Muscle of leg (tissue), 11 donors: ENCODE data around the gene QTRT2. TPM values are rescaled to one million over a fixed set of nuclear protein-coding genes. Genes with fewer than 3 reads are reported as not detected.

Source experiments
- DNase-seq: peaks from one replicate; pipeline ENCODE4 v3.0.0; 2013
- H3K27ac ChIP-seq: one replicate; pipeline ENCODE4 v1.5.1; 2013; ENCODE audit warnings: mild to moderate bottlenecking, low read length, control low read depth
- H3K27me3 ChIP-seq: one replicate; pipeline ENCODE4 v1.6.1; 2013; ENCODE audit warnings: low read length; ENCODE audit not compliant: control insufficient read depth, insufficient read depth
- H3K36me3 ChIP-seq: one replicate; pipeline ENCODE4 v1.6.1; 2013; ENCODE audit warnings: low read length; ENCODE audit not compliant: control insufficient read depth, insufficient read depth
- H3K4me1 ChIP-seq: one replicate; pipeline ENCODE4 v1.6.1; 2013; ENCODE audit warnings: low read length; ENCODE audit not compliant: control insufficient read depth, insufficient read depth
- H3K4me3 ChIP-seq: one replicate; pipeline ENCODE4 v1.5.1; 2013; ENCODE audit warnings: low read length, control low read depth
- H3K9me3 ChIP-seq: replicated peaks from 2 replicates; pipeline ENCODE4 v1.6.1; 2013; ENCODE audit warnings: low read depth, low read length; ENCODE audit not compliant: control insufficient read depth
- WGBS: methylation state at CpG from one replicate; pipeline ENCODE4 v1.1.5; 2013; ENCODE audit warnings: missing lambda C conversion rate; ENCODE audit not compliant: insufficient coverage; 5-methylcytosine and 5-hydroxymethylcytosine counted together
- polyA plus RNA-seq, 8 donors: library from polyadenylated mRNA; unstranded; fragments of 120-200 nt; gene quantifications; one replicate each; pipeline versions ENCODE4 v1.2.1 to v1.2.3, GENCODE V29; 2013; ENCODE audit warnings: inconsistent platforms in 1 of 8, low replicate concordance in 1 of 8; ENCODE audit not compliant: insufficient read length in 8 of 8, insufficient read depth in 1 of 8
- total RNA-seq: library from RNA; stranded (reverse); fragments of 120-200 nt; gene quantifications from one replicate; pipeline ENCODE4 v1.2.4, GENCODE V29; 2013

QTRT2 gene
- total and polyA plus RNA-seq, 9 donors: 9.3 to 16.6 (median 11.2) TPM

- 78% methylated on average over 1 of the region's 1 CpG for WGBS
- Histone ChIP-seq H3K4me3 (no peak overlapping the region), H3K27me3 (no peaks in the 10 kb centered on the region), H3K27ac (no peak overlapping the region), H3K9me3 (no peaks in the 10 kb centered on the region), H3K4me1 (no peaks in the 10 kb centered on the region), H3K36me3 (peaks cover 45% of the 10 kb centered on the region)
- DNase-seq: no peak
Measured at GRCh38 chr3:114071786-114072185, 15.2 kb downstream of the QTRT2 start.

- Histone ChIP-seq H3K4me3 (no peak overlapping the region), H3K36me3 (peaks cover 54% of the 10 kb centered on the region), H3K27ac (no peak overlapping the region), H3K27me3 (no peaks in the 10 kb centered on the region), H3K4me1 (no peaks in the 10 kb centered on the region), H3K9me3 (no peaks in the 10 kb centered on the region)
- WGBS: 86% methylated on average over 5 of the region's 6 CpGs
- DNase-seq: no peak
Measured at GRCh38 chr3:114076711-114077110, 20.2 kb downstream of the QTRT2 start.

GRCh38 chr3:114078126-114078525, 21.6 kb downstream of the QTRT2 start:
- Histone ChIP-seq H3K9me3 (no peaks in the 10 kb centered on the region), H3K27ac (no peak overlapping the region), H3K36me3 (peaks cover 57% of the 10 kb centered on the region), H3K27me3 (no peaks in the 10 kb centered on the region), H3K4me1 (no peaks in the 10 kb centered on the region), H3K4me3 (no peak overlapping the region)
- peak; percentile 46 for DNase-seq

DNA sequence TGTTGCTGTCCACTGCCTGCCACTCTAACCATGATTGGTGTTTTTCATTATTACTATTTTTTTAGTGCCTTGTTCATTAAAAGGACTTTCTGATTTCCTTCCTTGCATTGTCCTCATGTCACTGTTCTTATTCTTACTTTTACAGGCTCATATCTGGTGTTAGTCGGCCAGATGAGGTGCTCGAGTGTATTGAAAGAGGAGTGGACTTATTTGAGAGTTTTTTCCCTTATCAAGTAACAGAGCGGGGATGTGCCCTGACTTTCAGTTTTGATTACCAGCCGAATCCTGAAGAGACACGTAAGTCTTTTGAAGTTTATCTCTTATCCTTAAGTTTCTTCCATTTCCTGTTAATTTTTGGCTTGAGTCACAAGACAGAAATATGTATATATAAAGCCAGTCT, 23.2 kb downstream of the QTRT2 start:
- Histone ChIP-seq H3K4me3 (no peak overlapping the region), H3K27me3 (no peaks in the 10 kb centered on the region), H3K36me3 (peaks cover 48% of the 10 kb centered on the region), H3K4me1 (no peaks in the 10 kb centered on the region), H3K9me3 (no peaks in the 10 kb centered on the region), H3K27ac (no peak overlapping the region)
- WGBS: no CpG with 5 or more reads among the region's 5 CpGs
- DNase-seq: no peak

DNA sequence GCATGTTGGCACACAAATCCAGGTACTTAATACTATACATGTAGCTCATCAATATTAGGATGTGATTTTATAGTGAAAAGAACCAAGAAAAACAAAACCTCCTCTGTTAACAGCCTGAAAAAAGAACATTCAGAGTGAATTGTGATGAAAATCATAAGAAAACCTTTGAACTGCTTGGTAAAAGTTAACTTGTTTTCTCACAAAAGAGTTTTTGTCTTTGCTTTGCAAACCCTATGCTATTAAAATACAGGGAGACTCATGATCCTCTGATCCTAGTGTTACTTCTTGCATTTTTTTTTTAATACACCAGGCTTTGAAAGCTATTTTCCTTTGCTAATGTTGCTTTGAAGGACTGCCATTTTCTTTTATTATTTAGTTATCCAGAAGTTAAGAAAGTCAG, 23.7 kb downstream of the QTRT2 start:
- no peak overlapping the region for H3K4me3 ChIP-seq
- H3K9me3 ChIP-seq: no peaks in the 10 kb centered on the region
- H3K27me3 ChIP-seq: no peaks in the 10 kb centered on the region
- H3K36me3 ChIP-seq: peaks cover 48% of the 10 kb centered on the region
- no peak for DNase-seq
- no peaks in the 10 kb centered on the region for H3K4me1 ChIP-seq
- no peak overlapping the region for H3K27ac ChIP-seq

- no peak for DNase-seq
- Histone ChIP-seq H3K9me3 (no peaks in the 10 kb centered on the region), H3K4me3 (no peak overlapping the region), H3K27me3 (no peaks in the 10 kb centered on the region), H3K4me1 (no peaks in the 10 kb centered on the region), H3K27ac (no peak overlapping the region), H3K36me3 (peaks cover 51% of the 10 kb centered on the region)
Measured at GRCh38 chr3:114081037-114081436, 24.5 kb downstream of the QTRT2 start.

GRCh38 chr3:114083112-114083511, 26.6 kb downstream of the QTRT2 start:
- Histone ChIP-seq H3K4me3 (no peak overlapping the region), H3K9me3 (no peaks in the 10 kb centered on the region), H3K4me1 (no peaks in the 10 kb centered on the region), H3K27ac (no peak overlapping the region), H3K27me3 (no peaks in the 10 kb centered on the region), H3K36me3 (peaks cover 45% of the 10 kb centered on the region)
- no CpG with 5 or more reads among the region's 2 CpGs for WGBS
- DNase-seq: no peak

DNA sequence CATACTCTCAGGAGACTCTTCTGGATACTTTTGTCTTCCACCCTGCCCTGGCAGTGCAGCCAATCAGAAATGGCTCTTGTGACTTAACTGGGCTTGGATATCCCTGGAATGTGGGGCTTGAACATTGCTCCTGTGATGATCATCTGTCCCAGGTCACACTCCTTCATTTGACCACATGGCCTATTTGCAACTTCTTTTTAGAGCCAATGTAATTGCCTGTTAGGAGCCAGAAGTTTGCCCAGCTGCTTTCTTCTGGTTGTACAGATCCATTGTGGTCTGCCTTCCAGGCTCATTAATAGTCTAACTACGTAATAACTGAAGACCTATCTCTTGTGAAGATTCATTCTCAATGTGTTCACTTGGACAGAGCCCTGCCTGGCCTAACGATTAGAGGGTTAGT, 29.8 kb downstream of the QTRT2 start:
- no CpG with 5 or more reads among the region's 2 CpGs for WGBS
- no peaks in the 10 kb centered on the region for H3K27me3 ChIP-seq
- no peaks in the 10 kb centered on the region for H3K9me3 ChIP-seq
- H3K4me3 ChIP-seq: no peak overlapping the region
- no peaks in the 10 kb centered on the region for H3K4me1 ChIP-seq
- DNase-seq: no peak
- H3K36me3 ChIP-seq: peaks cover 25% of the 10 kb centered on the region
- no peak overlapping the region for H3K27ac ChIP-seq

- no peak overlapping the region for H3K4me3 ChIP-seq
- H3K4me1 ChIP-seq: no peaks in the 10 kb centered on the region
- no peaks in the 10 kb centered on the region for H3K9me3 ChIP-seq
- DNase-seq: no peak
- H3K27me3 ChIP-seq: no peaks in the 10 kb centered on the region
- H3K36me3 ChIP-seq: peaks cover 14% of the 10 kb centered on the region
- H3K27ac ChIP-seq: no peak overlapping the region
Measured at GRCh38 chr3:114089675-114090074, 33.1 kb downstream of the QTRT2 start.

DNA sequence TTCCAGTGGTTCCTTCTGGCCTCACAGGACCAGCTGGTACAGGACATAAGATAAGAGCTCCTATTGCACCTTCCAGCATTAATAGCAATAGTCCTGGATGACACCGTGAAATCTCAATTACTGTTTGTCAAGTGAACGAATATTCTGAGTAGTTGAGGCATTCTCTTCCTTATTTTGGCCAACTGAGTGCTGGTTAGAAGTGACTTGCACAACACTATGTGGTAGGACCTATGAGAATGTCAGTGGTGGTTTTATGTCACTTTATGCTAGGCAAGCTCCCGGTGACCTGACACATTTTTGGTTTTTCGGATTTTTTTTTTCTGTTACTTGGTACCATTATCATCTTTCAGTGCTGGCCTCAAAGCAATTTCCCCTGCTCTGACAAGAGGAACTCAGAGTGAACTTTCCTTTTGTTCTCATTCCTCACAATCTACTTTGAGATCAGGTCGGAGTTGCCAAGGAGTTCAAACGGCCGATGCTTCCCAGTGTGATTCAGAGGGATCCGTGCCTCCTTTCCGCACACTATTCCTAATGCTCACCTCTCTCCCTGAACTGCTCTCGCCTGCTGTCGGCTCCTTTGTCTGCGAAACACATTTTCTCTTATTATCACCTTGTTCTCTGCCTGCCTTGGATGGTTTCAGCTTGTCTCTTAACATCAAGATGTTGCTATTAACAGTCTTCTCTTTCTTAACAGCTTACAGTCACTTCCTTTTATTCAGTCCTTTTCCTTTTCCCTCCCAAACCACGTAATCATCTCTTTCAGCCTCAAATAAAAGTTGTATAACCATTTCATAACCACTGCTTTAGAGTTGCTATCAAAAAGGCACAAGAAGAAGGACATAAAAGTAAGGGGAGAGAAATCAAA, 35.8 kb downstream of the QTRT2 start:
- Histone ChIP-seq H3K4me3 (no peak overlapping the region), H3K27me3 (no peaks in the 10 kb centered on the region), H3K27ac (no peak overlapping the region), H3K4me1 (no peaks in the 10 kb centered on the region), H3K9me3 (no peaks in the 10 kb centered on the region), H3K36me3 (no peaks in the 10 kb centered on the region)
- no peak for DNase-seq
- 39% methylated on average over 9 of the region's 13 CpGs for WGBS

DNA sequence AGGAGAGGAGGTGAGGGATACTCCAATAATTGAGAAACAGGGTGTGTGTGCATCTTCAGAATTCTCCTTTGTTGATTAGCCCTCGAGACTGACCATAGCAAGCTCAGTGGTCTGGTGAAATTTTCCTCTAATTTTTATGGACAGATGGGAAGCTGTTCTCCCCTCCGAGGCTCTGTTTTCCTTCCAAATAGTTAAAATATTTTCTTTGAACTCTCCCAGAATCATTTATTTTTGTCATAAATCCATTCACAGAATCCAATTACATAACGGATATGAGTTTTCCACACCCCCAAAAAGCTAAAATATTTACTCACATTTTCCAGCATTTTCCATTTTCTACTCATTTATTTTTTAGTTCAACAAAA, 36.5 kb downstream of the QTRT2 start:
- WGBS: 43% methylated on average over 1 of the region's 3 CpGs
- Histone ChIP-seq H3K36me3 (no peaks in the 10 kb centered on the region), H3K27me3 (no peaks in the 10 kb centered on the region), H3K4me1 (no peaks in the 10 kb centered on the region), H3K9me3 (no peaks in the 10 kb centered on the region), H3K4me3 (no peak overlapping the region), H3K27ac (no peak overlapping the region)
- DNase-seq: no peak
